ENCODE measurements around the gene CASS4.
"Not testable (repeated sequence)": the region's sequence is repeated elsewhere in the genome, so short reads cannot be mapped to it uniquely, and the experiment has no call there.

GRCh38 chr20:56390396-56390795, 21.7 kb upstream of the CASS4 start:
- not testable (repeated sequence) for TF ChIP-seq CTCF (IDR thresholded peaks at IDR 0.05; ENCODE audit: low read depth, low read length); POLR2A (IDR thresholded peaks at IDR 0.05; ENCODE audit: extremely low read depth, insufficient read length); MAX (IDR thresholded peaks at IDR 0.05; ENCODE audit: low read depth, low read length); MYC (IDR thresholded peaks at IDR 0.05; ENCODE audit: low read depth, low read length)

Data from NB4 (cell line).